GM12801 (cell line): ENCODE measurements around the gene SHISA7.

Experiments
- TF ChIP-seq, protein P1 (sequence below): IDR thresholded peaks from one replicate; pipeline ENCODE4 v1.5.1; 2011; ENCODE audit warnings: control low read depth; ENCODE audit not compliant: insufficient read length; ENCODE audit errors: extremely low read depth

Gene SHISA7

DNA sequence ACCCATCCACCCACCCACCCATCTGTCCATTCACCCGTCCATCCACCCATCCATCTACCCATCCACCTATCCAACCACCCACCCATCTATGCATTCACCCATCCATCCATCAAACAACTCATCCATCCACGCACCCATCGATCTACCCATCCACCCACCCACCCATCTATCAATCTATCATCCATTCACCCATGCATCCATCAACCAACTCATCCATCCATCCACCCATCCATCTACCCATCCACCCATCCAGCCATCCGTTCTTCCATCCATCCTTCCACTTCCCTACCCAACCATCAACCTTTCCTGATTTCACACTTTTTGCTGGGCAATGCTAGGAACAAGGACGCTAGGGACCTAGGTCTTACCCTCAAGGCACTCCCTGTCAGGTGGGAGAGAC, 61.1 kb downstream of the SHISA7 start:
- TF ChIP-seq, protein P1, sequence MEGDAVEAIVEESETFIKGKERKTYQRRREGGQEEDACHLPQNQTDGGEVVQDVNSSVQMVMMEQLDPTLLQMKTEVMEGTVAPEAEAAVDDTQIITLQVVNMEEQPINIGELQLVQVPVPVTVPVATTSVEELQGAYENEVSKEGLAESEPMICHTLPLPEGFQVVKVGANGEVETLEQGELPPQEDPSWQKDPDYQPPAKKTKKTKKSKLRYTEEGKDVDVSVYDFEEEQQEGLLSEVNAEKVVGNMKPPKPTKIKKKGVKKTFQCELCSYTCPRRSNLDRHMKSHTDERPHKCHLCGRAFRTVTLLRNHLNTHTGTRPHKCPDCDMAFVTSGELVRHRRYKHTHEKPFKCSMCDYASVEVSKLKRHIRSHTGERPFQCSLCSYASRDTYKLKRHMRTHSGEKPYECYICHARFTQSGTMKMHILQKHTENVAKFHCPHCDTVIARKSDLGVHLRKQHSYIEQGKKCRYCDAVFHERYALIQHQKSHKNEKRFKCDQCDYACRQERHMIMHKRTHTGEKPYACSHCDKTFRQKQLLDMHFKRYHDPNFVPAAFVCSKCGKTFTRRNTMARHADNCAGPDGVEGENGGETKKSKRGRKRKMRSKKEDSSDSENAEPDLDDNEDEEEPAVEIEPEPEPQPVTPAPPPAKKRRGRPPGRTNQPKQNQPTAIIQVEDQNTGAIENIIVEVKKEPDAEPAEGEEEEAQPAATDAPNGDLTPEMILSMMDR: no peak

- TF ChIP-seq, protein P1: no peak
Observed at GRCh38 chr19:55379174-55379573, 63.9 kb downstream of the SHISA7 start.
